HCEC 1CT (cell line): ENCODE data around the gene FSCN2.

Experiments
- DNase-seq: peaks from one replicate; pipeline ENCODE4 v3.0.0-alpha.2; 2017

FSCN2 gene

GRCh38 chr17:81514489-81514738, 13.8 kb upstream of the FSCN2 start:
- DNase-seq: no peak

- peak; percentile 89 for DNase-seq
These were observed 13.2 kb upstream of the FSCN2 start for GRCh38 chr17:81514739-81515529.

- DNase-seq: no peak
These were observed 12.6 kb upstream of the FSCN2 start for GRCh38 chr17:81515530-81516041.

GRCh38 chr17:81516439-81516838, 11.7 kb upstream of the FSCN2 start:
- DNase-seq: no peak

GRCh38 chr17:81517009-81517338, 11.2 kb upstream of the FSCN2 start:
- no peak for DNase-seq

GRCh38 chr17:81517339-81518112, 10.7 kb upstream of the FSCN2 start:
- no peak for DNase-seq

- DNase-seq: peak; percentile 47
These were observed 9.9 kb upstream of the FSCN2 start for GRCh38 chr17:81518113-81518784.

- peak; percentile 48 for DNase-seq
These were observed 9.3 kb upstream of the FSCN2 start for GRCh38 chr17:81518785-81519283.

GRCh38 chr17:81519284-81520020, 8.7 kb upstream of the FSCN2 start:
- no peak for DNase-seq

- DNase-seq: no peak
These were observed 7.9 kb upstream of the FSCN2 start for GRCh38 chr17:81520021-81520901.

- DNase-seq: no peak
These were observed 5.4 kb upstream of the FSCN2 start for GRCh38 chr17:81522491-81523401.

GRCh38 chr17:81523402-81524038, 4.7 kb upstream of the FSCN2 start:
- DNase-seq: no peak

GRCh38 chr17:81524039-81524864, 3.9 kb upstream of the FSCN2 start:
- DNase-seq: no peak

- no peak for DNase-seq
These were observed 3.4 kb upstream of the FSCN2 start for GRCh38 chr17:81524865-81525159.

GRCh38 chr17:81526662-81527571, 1.3 kb upstream of the FSCN2 start:
- DNase-seq: no peak

- no peak for DNase-seq
These were observed 140 bp downstream of the FSCN2 start for GRCh38 chr17:81528384-81528650.

GRCh38 chr17:81528651-81529436, 667 bp downstream of the FSCN2 start:
- DNase-seq: no peak

- no peak for DNase-seq
These were observed 1.2 kb downstream of the FSCN2 start for GRCh38 chr17:81529437-81529803.
